ENCODE measurements around the gene C1QTNF6. TPM values are rescaled to one million over a fixed set of nuclear protein-coding genes. Genes with fewer than 3 reads are reported as not detected.

Gene C1QTNF6
- total and polyA plus RNA-seq, 2 experiments from 2014 or later: 1.7 to 2.3 TPM

- no peak overlapping the region for H3K4me2 ChIP-seq
- DNase-seq (ENCODE audit: low spot score) (no peak), ATAC-seq (no peak)
These were observed 19.1 kb upstream of the C1QTNF6 start for GRCh38 chr22:37206841-37207821.

More at GRCh38 chr22:37206841-37207821, 19.1 kb upstream of the C1QTNF6 start:
- Mint-ChIP-seq H3K27me3 (ENCODE audit: insufficient read depth, low read depth, poor library complexity) (peaks cover 12% of the 10 kb centered on the region), H3K27ac (no peak overlapping the region), H3K9me3 (no peaks in the 10 kb centered on the region), H3K4me3 (no peak overlapping the region), H3K4me1 (peaks cover 5% of the 10 kb centered on the region), H3K36me3 (ENCODE audit: low read depth) (no peaks in the 10 kb centered on the region)
- no peaks in the 10 kb centered on the region for H3K79me2 ChIP-seq (replicated peaks; ENCODE audit: insufficient read depth)
- H2AFZ ChIP-seq: no peak overlapping the region
- H3K27ac ChIP-seq (ENCODE audit: low read depth): no peak overlapping the region
- no peaks in the 10 kb centered on the region for H3F3A ChIP-seq (replicated peaks; ENCODE audit: low read depth)
- no peaks in the 10 kb centered on the region for H4K20me1 ChIP-seq (replicated peaks; ENCODE audit: insufficient read depth)
- H3K4me3 ChIP-seq: no peak overlapping the region
- no peaks in the 10 kb centered on the region for H3K9me2 ChIP-seq (ENCODE audit: insufficient read depth)
- no peaks in the 10 kb centered on the region for H3K36me3 ChIP-seq (ENCODE audit: insufficient read depth)
- no peak for TF ChIP-seq ZNF462 (CRISPR knock-in tag; IDR thresholded peaks at IDR 0.05)
- TF ChIP-seq CREB1 (CRISPR knock-in tag; IDR thresholded peaks at IDR 0.05; ENCODE audit: low read depth): no peak
- H3K4me1 ChIP-seq (ENCODE audit: insufficient read depth): peaks cover 4% of the 10 kb centered on the region; the same call in 1 of the 2 replicates
- no peaks in the 10 kb centered on the region for H3K27me3 ChIP-seq (ENCODE audit: insufficient read depth)
